Measurements from ENCODE around the gene SHISA4.
"Not testable (repeated sequence)": the region's sequence is repeated elsewhere in the genome, so short reads cannot be mapped to it uniquely, and the experiment has no call there.

Gene SHISA4

GRCh38 chr1:201899683-201900429, 11.2 kb downstream of the SHISA4 start:
- no peak for DNase-seq

DNA sequence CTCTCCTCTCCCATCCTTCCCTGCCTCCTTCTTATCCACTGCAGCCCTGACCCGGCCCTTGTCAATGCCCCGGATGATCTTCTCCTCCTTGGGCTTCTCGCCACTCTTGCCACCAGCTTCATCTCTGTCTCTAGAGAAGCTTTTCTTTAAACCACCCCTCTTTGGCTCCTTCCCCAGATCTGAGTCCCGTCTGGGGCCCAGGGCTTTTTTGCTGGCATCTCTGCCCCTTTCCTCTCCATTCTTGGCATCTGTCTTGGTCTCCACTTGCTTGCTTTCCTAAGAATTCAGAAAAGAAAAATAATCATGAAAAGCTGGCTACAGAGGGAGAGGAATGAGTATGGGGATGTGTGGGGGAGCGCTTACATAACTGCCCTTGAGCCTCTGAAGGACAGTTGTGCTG, 11.8 kb downstream of the SHISA4 start:
- no peak for DNase-seq

- not testable (repeated sequence) for DNase-seq
These were observed 12.3 kb downstream of the SHISA4 start for GRCh38 chr1:201901036-201901435.

- no peak for DNase-seq
These were observed 13.5 kb downstream of the SHISA4 start for GRCh38 chr1:201902198-201902597.

DNA sequence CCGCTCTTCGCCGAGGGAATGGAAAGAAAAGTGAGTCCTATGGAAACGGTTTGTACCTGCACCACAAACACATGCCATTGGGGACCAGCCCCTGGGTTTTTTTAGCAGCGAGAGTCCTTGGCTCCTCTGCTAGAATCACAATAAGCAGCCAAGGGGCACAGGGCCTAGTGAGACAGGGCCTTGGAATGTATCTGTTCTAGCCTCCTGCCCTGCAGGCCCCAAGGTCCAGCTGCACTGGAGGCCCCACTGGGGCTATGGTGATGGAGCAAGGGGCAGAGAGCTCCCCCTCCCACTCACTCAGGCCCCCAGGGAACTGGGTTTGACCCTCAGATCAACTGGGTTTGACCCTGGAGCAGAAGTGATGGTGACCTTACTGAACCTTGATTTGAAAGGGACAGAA, 14.4 kb downstream of the SHISA4 start:
- DNase-seq: no peak

DNA sequence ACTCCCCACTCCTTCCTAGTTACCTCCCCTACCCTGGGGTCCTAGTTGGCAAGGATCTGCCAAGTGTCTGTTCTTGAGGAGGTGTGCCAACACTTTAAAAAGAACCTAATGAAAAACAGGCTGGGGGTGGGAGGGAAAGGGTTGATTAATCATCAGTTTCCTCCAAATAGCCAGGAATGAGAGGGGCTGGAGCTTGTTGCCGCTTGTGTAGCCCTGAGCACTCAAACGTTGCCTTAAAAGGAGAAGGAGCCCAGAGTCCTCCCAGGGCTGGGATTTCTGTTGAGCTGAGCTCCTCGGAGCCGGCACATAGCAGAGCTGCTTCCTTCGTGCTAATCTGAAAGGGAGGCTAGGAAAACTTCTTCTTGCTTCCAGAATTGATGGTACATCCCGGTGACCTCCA, 15.9 kb downstream of the SHISA4 start:
- DNase-seq: no peak

GRCh38 chr1:201905234-201905890, 16.7 kb downstream of the SHISA4 start:
- no peak for DNase-seq

GRCh38 chr1:201906336-201906735, 17.6 kb downstream of the SHISA4 start:
- no peak for DNase-seq

GRCh38 chr1:201907621-201908020, 18.9 kb downstream of the SHISA4 start:
- no peak for DNase-seq

DNA sequence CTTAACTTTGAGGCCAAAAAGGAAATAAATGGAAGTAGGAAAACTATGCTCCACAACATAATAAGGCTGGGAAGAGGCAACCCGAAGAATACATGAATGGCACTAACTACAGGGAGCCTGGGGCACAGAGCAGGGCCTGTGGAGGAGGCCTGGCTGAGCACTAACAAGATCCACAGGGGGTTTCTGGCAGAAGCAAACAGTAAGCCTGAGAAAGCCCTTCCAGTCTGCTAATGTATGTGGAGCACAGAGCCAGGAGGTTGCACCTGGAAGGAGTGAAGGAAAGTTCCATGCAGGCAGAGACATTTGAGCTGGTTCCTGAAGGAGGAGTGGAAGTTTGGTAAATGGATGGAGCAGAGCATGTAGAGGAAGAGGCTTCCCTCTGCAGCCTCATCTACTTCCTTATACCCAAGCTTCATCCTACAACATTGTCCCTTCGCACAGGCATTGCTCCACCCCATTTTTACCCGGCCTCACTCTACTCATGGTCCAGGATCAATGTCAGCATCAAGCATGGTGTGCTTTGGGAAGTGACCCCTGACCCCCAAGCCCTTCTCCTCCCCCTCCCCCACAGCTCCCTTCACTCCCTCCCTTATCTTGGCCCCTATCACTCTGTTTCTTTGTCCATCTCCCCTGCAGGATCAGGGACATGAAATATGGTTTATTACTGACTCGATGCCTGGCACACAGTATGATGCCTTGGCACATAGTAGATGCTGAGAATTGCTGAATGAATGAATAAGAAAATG, 23.3 kb downstream of the SHISA4 start:
- DNase-seq: no peak

- DNase-seq: no peak
These were observed 24.1 kb downstream of the SHISA4 start for GRCh38 chr1:201912832-201913231.

- DNase-seq: no peak
These were observed 25.9 kb downstream of the SHISA4 start for GRCh38 chr1:201914456-201915235.

DNA sequence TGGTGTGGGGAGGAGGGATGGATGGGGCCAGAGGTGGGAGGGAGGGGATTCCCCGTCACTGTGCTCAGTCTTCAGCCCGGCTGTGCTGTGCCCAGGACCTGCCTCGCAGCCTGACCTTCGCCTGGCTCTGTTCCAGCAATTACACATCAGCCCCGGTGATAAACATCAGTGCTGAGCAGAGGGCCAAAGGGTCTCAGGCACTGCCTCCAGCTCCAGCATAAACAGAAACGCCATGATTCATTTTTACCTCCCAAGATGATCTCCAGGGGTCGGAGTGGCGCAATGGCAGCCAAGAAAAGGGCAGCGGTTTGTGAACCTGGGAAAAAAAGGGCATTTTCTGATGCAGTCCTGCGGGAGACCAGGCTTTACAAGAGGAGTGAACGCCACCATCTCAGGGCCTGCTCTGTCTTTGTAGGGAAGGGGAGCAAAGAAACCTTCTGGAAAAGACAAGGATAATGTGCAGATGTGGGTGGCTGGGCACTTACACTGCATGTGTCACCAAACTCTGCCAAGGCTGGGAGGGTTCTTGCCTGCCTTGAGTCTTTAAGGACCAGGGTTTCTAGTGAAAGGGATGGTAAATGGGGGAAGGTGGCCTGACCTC, 28.1 kb downstream of the SHISA4 start:
- no peak for DNase-seq

DNA sequence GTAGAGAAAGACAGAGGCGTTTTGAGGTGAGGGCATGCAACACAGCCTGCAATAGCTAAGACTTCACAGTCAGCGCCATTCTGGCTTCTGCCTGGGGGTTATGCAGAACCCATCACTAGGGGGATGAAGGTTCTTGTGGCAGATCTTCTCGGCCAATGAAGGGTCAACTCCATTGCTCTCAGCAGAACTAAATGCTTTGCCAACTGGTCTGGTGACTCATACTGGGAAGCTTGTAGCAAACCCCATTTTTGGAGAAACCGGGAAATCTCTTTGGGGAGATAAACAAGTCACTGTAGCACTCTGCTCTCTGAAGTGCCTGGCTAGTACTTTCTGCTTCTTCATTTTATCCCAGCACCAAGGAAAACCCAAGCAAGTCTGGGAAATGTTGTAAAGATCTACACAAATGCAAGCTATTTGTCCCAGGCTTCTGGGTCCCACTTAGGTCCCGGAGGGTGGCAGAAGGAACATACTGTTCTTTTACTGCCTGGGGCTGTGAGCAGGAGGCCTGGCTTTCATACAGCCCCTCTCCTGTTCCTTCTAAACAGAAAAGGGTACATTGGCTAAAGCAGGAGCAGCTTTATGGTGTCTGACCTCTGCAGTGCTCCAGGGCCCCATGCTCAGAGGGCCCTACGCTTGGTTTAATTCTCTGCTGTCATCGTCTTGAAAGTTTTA, 28.8 kb downstream of the SHISA4 start:
- DNase-seq: no peak

DNA sequence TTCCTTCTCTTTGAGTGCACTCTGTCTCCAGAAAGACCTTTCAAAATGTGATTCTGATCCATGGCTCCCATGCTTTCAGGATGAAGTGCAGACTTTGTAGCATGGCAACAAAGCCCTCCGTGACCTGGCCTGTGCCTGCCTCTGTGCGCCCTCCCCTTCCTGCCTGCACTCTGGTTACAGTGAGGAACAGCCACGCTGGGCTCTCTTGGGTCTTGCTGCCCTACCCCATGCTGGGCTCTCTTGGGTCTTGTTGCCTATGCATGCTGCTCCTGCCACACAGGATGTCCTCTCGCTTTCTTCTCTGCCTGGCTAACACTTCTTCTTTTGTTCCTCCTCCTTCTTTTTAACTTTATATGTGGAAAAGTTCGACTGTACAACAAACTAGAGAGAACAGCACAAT, 29.6 kb downstream of the SHISA4 start:
- DNase-seq: no peak

GRCh38 chr1:201921952-201922558, 33.4 kb downstream of the SHISA4 start:
- DNase-seq: no peak

DNA sequence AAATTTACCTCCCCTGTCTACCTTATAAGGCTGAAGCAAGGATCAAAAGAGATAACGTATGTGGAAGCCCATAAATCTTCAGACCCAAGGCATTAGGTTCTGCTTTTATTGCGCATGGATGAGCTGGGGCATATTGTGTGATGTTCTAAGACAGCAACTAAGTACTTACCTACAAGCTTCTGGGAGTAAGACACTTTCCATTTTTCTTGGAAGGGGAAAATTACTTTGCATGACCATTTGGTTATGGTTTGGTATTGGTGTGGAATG, 36.5 kb downstream of the SHISA4 start:
- no peak for DNase-seq

DNA sequence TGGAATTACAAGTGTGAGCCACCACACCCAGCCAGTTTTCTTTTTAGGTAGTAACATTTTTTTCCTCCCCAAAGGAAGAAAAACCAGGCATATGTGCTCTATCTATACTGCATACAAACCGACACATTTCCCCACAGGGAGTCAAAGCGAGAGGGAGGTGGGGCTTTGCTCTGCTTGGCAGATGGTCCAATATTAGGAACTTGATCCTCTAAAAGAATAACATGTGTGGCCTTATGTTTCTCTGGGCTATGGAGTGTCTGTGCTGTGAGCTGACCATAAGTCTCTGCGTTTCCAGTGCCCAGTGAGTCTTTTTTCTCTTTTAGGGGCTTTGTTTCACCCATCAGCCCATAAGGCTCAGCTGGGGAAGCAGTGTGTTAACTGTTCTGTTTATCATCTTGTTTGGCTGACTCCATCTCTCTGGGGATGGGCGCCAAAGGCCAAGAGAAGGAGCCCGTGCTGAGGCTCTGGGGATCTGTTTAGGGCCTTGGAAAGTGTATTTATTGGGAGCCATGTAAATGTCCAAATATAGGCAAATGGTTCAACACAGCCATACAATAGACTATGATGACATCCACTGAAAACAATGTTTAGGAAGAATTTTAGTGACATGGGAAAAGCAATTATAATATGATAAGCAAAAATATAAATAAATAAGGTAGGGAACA, 37.4 kb downstream of the SHISA4 start:
- no peak for DNase-seq

GRCh38 chr1:201928266-201928665, 39.6 kb downstream of the SHISA4 start:
- DNase-seq: no peak

DNA sequence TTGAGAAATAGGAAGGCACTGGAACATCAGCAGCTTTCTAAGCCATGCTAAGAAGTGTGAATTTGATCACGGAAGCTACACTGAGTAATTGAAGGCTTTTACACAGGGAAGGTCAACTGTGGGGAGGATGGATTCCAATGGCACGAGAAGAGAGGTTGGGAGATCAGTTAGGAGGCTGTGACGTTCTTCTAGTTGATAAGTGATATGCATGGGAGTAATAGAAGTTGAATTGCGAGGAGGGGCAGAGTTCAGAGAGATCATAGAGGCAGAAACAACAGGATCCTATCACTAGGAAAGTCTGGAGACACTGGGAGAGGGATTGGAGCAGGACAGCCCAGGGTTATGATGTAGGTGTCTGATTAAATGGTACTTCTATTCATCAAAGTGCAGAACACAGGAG, 41.4 kb downstream of the SHISA4 start:
- no peak for DNase-seq

- no peak for DNase-seq
These were observed 42.1 kb downstream of the SHISA4 start for GRCh38 chr1:201930803-201931202.

Data from activated naive CD4-positive, alpha-beta T cell (primary cell).